GM13976 (cell line): ENCODE data around the gene SYT15.
"Not testable (repeated sequence)": the region's sequence is repeated elsewhere in the genome, so short reads cannot be mapped to it uniquely, and the experiment has no call there.

ENCODE experiments used
- DNase-seq: peaks from one replicate; pipeline ENCODE4 v3.0.0; 2012; ENCODE audit warnings: low spot score
- in situ Hi-C: fragments of 300-500 bp; cut with MboI; formaldehyde crosslinking; loops from one replicate; pipeline ENCODE4 v1.12.0; 2022; ENCODE audit warnings: low sequenced_read_pairs, mixed read lengths, inconsistent platforms; ENCODE audit not compliant: unreplicated experiment

Gene SYT15

GRCh38 chr10:46584196-46584595 is 5.3 kb downstream of the SYT15 start:
- in situ Hi-C loops, DNase-seq: not testable (repeated sequence)

GRCh38 chr10:46585246-46585645 is 6.3 kb downstream of the SYT15 start:
- DNase-seq, in situ Hi-C loops: not testable (repeated sequence)

- DNase-seq, in situ Hi-C loops: not testable (repeated sequence)
Measured at GRCh38 chr10:46587546-46587945, 8.6 kb downstream of the SYT15 start.

- in situ Hi-C loops, DNase-seq: not testable (repeated sequence)
Measured at GRCh38 chr10:46588221-46588620, 9.3 kb downstream of the SYT15 start.

GRCh38 chr10:46589589-46589988 is 10.7 kb downstream of the SYT15 start:
- in situ Hi-C loops, DNase-seq: not testable (repeated sequence)

GRCh38 chr10:46591053-46591452 is 12.1 kb downstream of the SYT15 start:
- DNase-seq, in situ Hi-C loops: not testable (repeated sequence)

GRCh38 chr10:46593307-46593706 is 14.4 kb downstream of the SYT15 start:
- in situ Hi-C loops, DNase-seq: not testable (repeated sequence)

- DNase-seq, in situ Hi-C loops: not testable (repeated sequence)
Measured at GRCh38 chr10:46594453-46595063, 15.6 kb downstream of the SYT15 start.

- in situ Hi-C loops, DNase-seq: not testable (repeated sequence)
Measured at GRCh38 chr10:46596570-46596969, 17.6 kb downstream of the SYT15 start.

- DNase-seq, in situ Hi-C loops: not testable (repeated sequence)
Measured at GRCh38 chr10:46597616-46598246, 18.8 kb downstream of the SYT15 start.

- DNase-seq, in situ Hi-C loops: not testable (repeated sequence)
Measured at GRCh38 chr10:46600516-46600915, 21.6 kb downstream of the SYT15 start.

- in situ Hi-C loops, DNase-seq: not testable (repeated sequence)
Measured at GRCh38 chr10:46615540-46615939, 36.6 kb downstream of the SYT15 start.

GRCh38 chr10:46616227-46616626 is 37.3 kb downstream of the SYT15 start:
- in situ Hi-C loops: not testable (repeated sequence)

GRCh38 chr10:46617134-46617533 is 38.2 kb downstream of the SYT15 start:
- in situ Hi-C loops: not testable (repeated sequence)

More at GRCh38 chr10:46616227-46616626, 37.3 kb downstream of the SYT15 start:
- not testable (repeated sequence) for DNase-seq

GRCh38 chr10:46617913-46618312 is 39.0 kb downstream of the SYT15 start:
- DNase-seq, in situ Hi-C loops: not testable (repeated sequence)

More at GRCh38 chr10:46617134-46617533, 38.2 kb downstream of the SYT15 start:
- not testable (repeated sequence) for DNase-seq

- in situ Hi-C loops: not testable (repeated sequence)
Measured at GRCh38 chr10:46623899-46624654, 45.1 kb downstream of the SYT15 start.

GRCh38 chr10:46629805-46630204 is 50.9 kb downstream of the SYT15 start:
- in situ Hi-C loops, DNase-seq: not testable (repeated sequence)

More at GRCh38 chr10:46623899-46624654, 45.1 kb downstream of the SYT15 start:
- DNase-seq: not testable (repeated sequence)

GRCh38 chr10:46630816-46631215 is 51.9 kb downstream of the SYT15 start:
- in situ Hi-C loops, DNase-seq: not testable (repeated sequence)

GRCh38 chr10:46631683-46632082 is 52.8 kb downstream of the SYT15 start:
- in situ Hi-C loops, DNase-seq: not testable (repeated sequence)
